Lower leg skin (tissue), 3 donors: ENCODE measurements around the gene KIAA0825.

Experiments used
- POLR2A ChIP-seq, 2 donors: fragments of 450-650 bp; IDR thresholded peaks; one replicate each; pipeline ENCODE4 v1.6.1; 2016 to 2017; ENCODE audit warnings: antibody characterized with exemption in 2 of 2, mild to moderate bottlenecking in 1 of 2, moderate library complexity in 1 of 2
- TF ChIP-seq, protein P1 (sequence below), 3 donors: fragments of 450-650 bp; IDR thresholded peaks; one replicate each; pipeline ENCODE4 v1.5.1; 2016; ENCODE audit warnings: antibody characterized with exemption in 3 of 3, mild to moderate bottlenecking in 3 of 3, moderate library complexity in 2 of 3

DNA sequence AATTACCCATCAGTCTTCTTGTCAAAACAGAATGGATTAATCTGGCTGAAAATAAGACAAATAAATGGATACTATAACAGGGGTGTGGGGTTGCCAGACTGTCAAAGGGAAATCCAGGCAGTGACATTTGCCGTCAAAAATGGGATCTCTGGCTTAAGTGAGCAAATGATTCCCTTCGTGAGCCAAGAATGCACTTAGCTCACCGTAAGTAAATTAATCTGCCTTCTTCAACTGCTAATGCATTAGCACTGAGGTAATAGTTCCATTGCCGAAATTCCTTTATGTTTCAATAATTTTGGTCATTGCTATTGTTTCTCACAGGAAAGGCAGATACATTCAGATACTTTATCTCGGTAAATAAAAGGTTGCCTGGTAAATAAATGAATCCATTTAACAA lies 377.8 kb downstream of the KIAA0825 start:
- TF ChIP-seq, protein P1, sequence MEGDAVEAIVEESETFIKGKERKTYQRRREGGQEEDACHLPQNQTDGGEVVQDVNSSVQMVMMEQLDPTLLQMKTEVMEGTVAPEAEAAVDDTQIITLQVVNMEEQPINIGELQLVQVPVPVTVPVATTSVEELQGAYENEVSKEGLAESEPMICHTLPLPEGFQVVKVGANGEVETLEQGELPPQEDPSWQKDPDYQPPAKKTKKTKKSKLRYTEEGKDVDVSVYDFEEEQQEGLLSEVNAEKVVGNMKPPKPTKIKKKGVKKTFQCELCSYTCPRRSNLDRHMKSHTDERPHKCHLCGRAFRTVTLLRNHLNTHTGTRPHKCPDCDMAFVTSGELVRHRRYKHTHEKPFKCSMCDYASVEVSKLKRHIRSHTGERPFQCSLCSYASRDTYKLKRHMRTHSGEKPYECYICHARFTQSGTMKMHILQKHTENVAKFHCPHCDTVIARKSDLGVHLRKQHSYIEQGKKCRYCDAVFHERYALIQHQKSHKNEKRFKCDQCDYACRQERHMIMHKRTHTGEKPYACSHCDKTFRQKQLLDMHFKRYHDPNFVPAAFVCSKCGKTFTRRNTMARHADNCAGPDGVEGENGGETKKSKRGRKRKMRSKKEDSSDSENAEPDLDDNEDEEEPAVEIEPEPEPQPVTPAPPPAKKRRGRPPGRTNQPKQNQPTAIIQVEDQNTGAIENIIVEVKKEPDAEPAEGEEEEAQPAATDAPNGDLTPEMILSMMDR (IDR thresholded peaks at IDR 0.05) = no peak
- no peak for TF ChIP-seq POLR2A (IDR thresholded peaks at IDR 0.05)
